Ascending aorta (tissue), 2 donors: Measurements from ENCODE around the gene HOXB6. TPM values are rescaled to one million over a fixed set of nuclear protein-coding genes. Genes with fewer than 3 reads are reported as not detected.

Experiments used
- DNase-seq, 2 donors: peaks; one replicate each; pipeline ENCODE4 v3.0.0-alpha.2; 2019; ENCODE audit warnings: low spot score in 2 of 2
- H3K27ac ChIP-seq, 2 donors: fragments of 200-600 bp; sonication (generic); one replicate each; pipeline ENCODE4 v1.5.1; 2016 to 2017; ENCODE audit warnings: mild to moderate bottlenecking in 1 of 2
- H3K27me3 ChIP-seq: fragments of 200-600 bp; sonication (generic); one replicate; pipeline ENCODE4 v1.5.1; 2017
- H3K36me3 ChIP-seq, 2 donors: fragments of 200-600 bp; sonication (generic); one replicate each; pipeline ENCODE4 v1.5.1; 2016
- H3K4me1 ChIP-seq, 2 donors: fragments of 200-600 bp; sonication (generic); one replicate each; pipeline ENCODE4 v1.5.1; 2016 to 2017; ENCODE audit warnings: mild to moderate bottlenecking in 1 of 2
- H3K4me3 ChIP-seq, 2 donors: fragments of 200-600 bp; sonication (generic); one replicate each; pipeline ENCODE4 v1.5.1; 2016 to 2017; ENCODE audit warnings: mild to moderate bottlenecking in 1 of 2
- H3K9me3 ChIP-seq, 2 donors: fragments of 200-600 bp; sonication (generic); one replicate each; pipeline ENCODE4 v1.5.1; 2016
- CTCF ChIP-seq, 3 experiments: fragments of 200-600 bp in 2 of 3; fragments of 450-650 bp in 1 of 3; sonication (generic) in 2 of 3; IDR thresholded peaks; one replicate each; pipeline ENCODE4 v1.5.1; 2016 to 2019; ENCODE audit warnings: antibody characterized with exemption in 3 of 3, mild to moderate bottlenecking in 1 of 3, moderate library complexity in 1 of 3
- intact Hi-C: fragments of 100-400 bp; cut with DNase I; formaldehyde crosslinking; loops from one replicate; pipeline ENCODE4 v1.15.1; 2023
- total RNA-seq: library from RNA; depleted of rRNA; stranded (reverse); fragments of >200 nt; gene quantifications from one replicate; pipeline ENCODE4 v1.1.0, GENCODE V29; 2016

The HOXB6 gene
- total RNA-seq, 1 donor from 2014 or later, result 5.1 TPM

GRCh38 chr17:48590607-48591161, 14.1 kb downstream of the HOXB6 start:
- H3K27me3 ChIP-seq, result no peaks in the 10 kb centered on the region

GRCh38 chr17:48589831-48590606, 14.8 kb downstream of the HOXB6 start, which contains the start of gene HOXB3:
Gene HOXB3 (minus strand): TSS chr17:48590241. CDS start chr17:48552474, 37,767 bp downstream.
- no peaks in the 10 kb centered on the region for H3K27me3 ChIP-seq
- peaks cover 0 to 3% of the 10 kb centered on the region in 2 donors for H3K36me3 ChIP-seq
- TF ChIP-seq CTCF (IDR thresholded peaks at IDR 0.05), result no peak
- no peaks in the 10 kb centered on the region for H3K9me3 ChIP-seq
- intact Hi-C loops, result no loop called here
- H3K4me3 ChIP-seq, result no peak within 1 kb of the TSS
- peaks cover 5 to 16% of the 10 kb centered on the region in 2 donors for H3K4me1 ChIP-seq
- H3K27ac ChIP-seq, result no peak within 1 kb of the TSS
- DNase-seq, result no peak

More at GRCh38 chr17:48590607-48591161, 14.1 kb downstream of the HOXB6 start:
- peaks cover 0 to 8% of the 10 kb centered on the region in 2 donors for H3K36me3 ChIP-seq
- H3K27ac ChIP-seq, result no peak overlapping the region
- TF ChIP-seq CTCF (IDR thresholded peaks at IDR 0.05), result no peak
- peaks cover 5 to 16% of the 10 kb centered on the region in 2 donors for H3K4me1 ChIP-seq
- no peaks in the 10 kb centered on the region for H3K9me3 ChIP-seq
- intact Hi-C loops, result no loop called here
- H3K4me3 ChIP-seq, result no peak overlapping the region
- no peak for DNase-seq

GRCh38 chr17:48589060-48589830, 15.5 kb downstream of the HOXB6 start:
- H3K4me1 ChIP-seq, result peaks cover 5 to 21% of the 10 kb centered on the region in 2 donors
- no peak overlapping the region for H3K27ac ChIP-seq
- intact Hi-C loops, result no loop called here

GRCh38 chr17:48588528-48588927, 16.3 kb downstream of the HOXB6 start:
- Histone ChIP-seq H3K36me3 (no peaks in the 10 kb centered on the region), H3K4me1 (peaks cover 5 to 25% of the 10 kb centered on the region in 2 donors), H3K27ac (no peak overlapping the region), H3K4me3 (no peak overlapping the region), H3K27me3 (no peaks in the 10 kb centered on the region), H3K9me3 (no peaks in the 10 kb centered on the region)
- TF ChIP-seq CTCF (IDR thresholded peaks at IDR 0.05), result no peak
- DNase-seq, result no peak
- intact Hi-C loops, result no loop called here

More at GRCh38 chr17:48589060-48589830, 15.5 kb downstream of the HOXB6 start:
- no peaks in the 10 kb centered on the region for H3K36me3 ChIP-seq
- H3K27me3 ChIP-seq, result no peaks in the 10 kb centered on the region
- no peaks in the 10 kb centered on the region for H3K9me3 ChIP-seq
- no peak for DNase-seq
- H3K4me3 ChIP-seq, result no peak overlapping the region
- no peak for TF ChIP-seq CTCF (IDR thresholded peaks at IDR 0.05)

DNA sequence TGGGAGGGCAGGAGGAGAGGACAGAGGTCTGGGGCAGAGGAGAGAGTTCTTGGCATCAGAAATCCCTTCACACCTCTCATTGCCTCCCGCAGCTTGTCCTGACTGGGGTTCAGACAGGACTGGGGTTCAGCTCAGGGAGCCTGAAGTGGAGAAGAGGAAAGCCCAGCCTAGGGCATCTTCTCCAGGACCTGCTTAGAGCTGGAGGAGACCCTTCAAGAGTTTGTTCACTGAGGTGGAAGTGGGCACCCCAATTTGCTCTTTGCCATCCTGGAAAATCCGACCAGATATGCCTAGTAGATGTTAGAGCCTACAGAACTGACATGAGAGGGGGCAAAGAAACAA, 16.7 kb downstream of the HOXB6 start:
- Histone ChIP-seq H3K36me3 (no peaks in the 10 kb centered on the region), H3K27ac (peak overlapping the region; percentile 22 to 33), H3K4me1 (peaks cover 1 to 26% of the 10 kb centered on the region in 2 donors), H3K4me3 (no peak overlapping the region), H3K27me3 (no peaks in the 10 kb centered on the region), H3K9me3 (no peaks in the 10 kb centered on the region)
- DNase-seq, result no peak
- intact Hi-C loops, result no loop called here
- TF ChIP-seq CTCF (IDR thresholded peaks at IDR 0.05), result no peak
